Measurements from ENCODE around the gene ZNF532.
"Not testable (repeated sequence)": the region's sequence is repeated elsewhere in the genome, so short reads cannot be mapped to it uniquely, and the experiment has no call there.

ZNF532 gene

DNA sequence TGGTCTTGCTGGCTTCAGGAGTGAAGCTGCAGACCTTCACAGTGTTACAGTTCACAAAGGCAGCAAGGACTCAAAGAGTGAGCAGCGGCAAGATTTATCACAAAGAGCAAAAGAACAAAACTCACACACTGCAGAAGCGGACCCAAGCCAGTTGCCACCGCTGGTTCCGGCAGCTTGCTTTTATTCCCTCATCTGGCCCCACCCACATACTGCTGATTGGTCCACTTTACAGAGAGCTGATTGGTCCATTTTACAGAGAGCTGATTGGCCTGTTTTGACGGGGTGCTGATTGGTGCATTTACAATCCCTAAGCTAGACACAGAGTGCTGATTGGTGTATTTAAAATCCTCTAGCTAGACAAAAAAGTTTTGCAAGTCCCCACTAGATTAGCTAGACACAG, 37.2 kb upstream of the ZNF532 start:
- Histone ChIP-seq H3K36me3 (no peaks in the 10 kb centered on the region), H3K27me3 (no peaks in the 10 kb centered on the region)

DNA sequence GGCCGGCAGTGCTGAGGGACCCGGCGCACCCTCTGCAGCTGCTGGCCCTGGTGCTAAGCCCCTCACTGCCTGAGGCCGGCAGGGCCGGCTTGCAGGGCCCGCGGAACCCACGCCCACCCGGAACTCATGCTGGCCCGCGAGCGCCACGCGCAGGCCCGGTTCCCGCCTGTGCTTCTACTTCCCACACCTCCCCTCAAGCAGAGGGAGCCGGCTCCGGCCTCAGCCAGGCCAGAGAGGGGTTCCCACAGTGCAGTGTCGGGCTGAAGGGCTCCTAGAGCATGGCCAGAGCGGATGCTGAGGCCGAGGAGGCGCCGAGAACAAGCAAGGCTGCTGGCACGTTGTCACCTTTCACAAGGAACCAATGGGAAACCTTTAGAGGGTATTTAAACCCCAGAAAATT, 36.8 kb upstream of the ZNF532 start:
- no peaks in the 10 kb centered on the region for H3K27me3 ChIP-seq
- H3K4me1 ChIP-seq: no peaks in the 10 kb centered on the region
- DNase-seq: no peak
- no peaks in the 10 kb centered on the region for H3K36me3 ChIP-seq
- no peaks in the 10 kb centered on the region for H3K9me3 ChIP-seq
- TF ChIP-seq, protein P1, sequence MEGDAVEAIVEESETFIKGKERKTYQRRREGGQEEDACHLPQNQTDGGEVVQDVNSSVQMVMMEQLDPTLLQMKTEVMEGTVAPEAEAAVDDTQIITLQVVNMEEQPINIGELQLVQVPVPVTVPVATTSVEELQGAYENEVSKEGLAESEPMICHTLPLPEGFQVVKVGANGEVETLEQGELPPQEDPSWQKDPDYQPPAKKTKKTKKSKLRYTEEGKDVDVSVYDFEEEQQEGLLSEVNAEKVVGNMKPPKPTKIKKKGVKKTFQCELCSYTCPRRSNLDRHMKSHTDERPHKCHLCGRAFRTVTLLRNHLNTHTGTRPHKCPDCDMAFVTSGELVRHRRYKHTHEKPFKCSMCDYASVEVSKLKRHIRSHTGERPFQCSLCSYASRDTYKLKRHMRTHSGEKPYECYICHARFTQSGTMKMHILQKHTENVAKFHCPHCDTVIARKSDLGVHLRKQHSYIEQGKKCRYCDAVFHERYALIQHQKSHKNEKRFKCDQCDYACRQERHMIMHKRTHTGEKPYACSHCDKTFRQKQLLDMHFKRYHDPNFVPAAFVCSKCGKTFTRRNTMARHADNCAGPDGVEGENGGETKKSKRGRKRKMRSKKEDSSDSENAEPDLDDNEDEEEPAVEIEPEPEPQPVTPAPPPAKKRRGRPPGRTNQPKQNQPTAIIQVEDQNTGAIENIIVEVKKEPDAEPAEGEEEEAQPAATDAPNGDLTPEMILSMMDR (IDR thresholded peaks at IDR 0.05; ENCODE audit: low read depth, low read length): no peak
- no peak overlapping the region for H3K4me3 ChIP-seq (ENCODE audit: low read depth, low read length)

More for the DNA sequence above, 37.2 kb upstream of the ZNF532 start:
- DNase-seq: no peak
- no peak overlapping the region for H3K4me3 ChIP-seq (ENCODE audit: low read depth, low read length)
- H3K4me1 ChIP-seq: no peaks in the 10 kb centered on the region
- H3K9me3 ChIP-seq: no peaks in the 10 kb centered on the region
- TF ChIP-seq, protein P1 (IDR thresholded peaks at IDR 0.05; ENCODE audit: low read depth, low read length): no peak

GRCh38 chr18:58828399-58829121, 36.1 kb upstream of the ZNF532 start:
- H3K36me3 ChIP-seq: no peaks in the 10 kb centered on the region
- H3K4me3 ChIP-seq (ENCODE audit: low read depth, low read length): no peak overlapping the region
- H3K27me3 ChIP-seq: no peaks in the 10 kb centered on the region
- DNase-seq: no peak
- H3K9me3 ChIP-seq: no peaks in the 10 kb centered on the region
- no peaks in the 10 kb centered on the region for H3K4me1 ChIP-seq
- TF ChIP-seq, protein P1 (IDR thresholded peaks at IDR 0.05; ENCODE audit: low read depth, low read length): no peak

- TF ChIP-seq, protein P1 (IDR thresholded peaks at IDR 0.05; ENCODE audit: low read depth, low read length): no peak
- Histone ChIP-seq H3K4me1 (no peaks in the 10 kb centered on the region), H3K9me3 (no peaks in the 10 kb centered on the region), H3K4me3 (ENCODE audit: low read depth, low read length) (no peak overlapping the region), H3K27me3 (no peaks in the 10 kb centered on the region), H3K36me3 (no peaks in the 10 kb centered on the region)
- no peak for DNase-seq
Measured at GRCh38 chr18:58829263-58829662, 35.4 kb upstream of the ZNF532 start.

DNA sequence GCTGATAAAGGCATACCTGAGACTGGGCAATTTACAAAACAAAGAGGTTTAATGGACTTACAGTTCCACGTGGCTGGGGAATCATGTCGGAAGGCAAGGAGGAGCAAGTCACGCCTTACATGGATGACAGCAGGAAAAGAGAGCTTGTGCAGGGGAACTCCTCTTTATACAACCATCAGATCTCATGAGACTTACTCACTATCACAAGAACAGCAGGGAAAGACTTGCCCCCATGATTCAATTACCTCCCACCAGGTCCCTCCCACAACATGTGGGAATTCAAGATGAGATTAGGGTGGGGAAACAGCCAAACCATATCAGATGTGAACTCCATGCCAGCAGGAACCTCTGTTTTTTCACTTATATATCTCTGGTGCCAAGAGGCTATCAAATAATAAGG, 34.8 kb upstream of the ZNF532 start:
- not testable (repeated sequence) for H3K9me3 ChIP-seq; H3K4me3 ChIP-seq (ENCODE audit: low read depth, low read length); H3K4me1 ChIP-seq; H3K36me3 ChIP-seq; H3K27me3 ChIP-seq
- DNase-seq: peak; percentile 10

DNA sequence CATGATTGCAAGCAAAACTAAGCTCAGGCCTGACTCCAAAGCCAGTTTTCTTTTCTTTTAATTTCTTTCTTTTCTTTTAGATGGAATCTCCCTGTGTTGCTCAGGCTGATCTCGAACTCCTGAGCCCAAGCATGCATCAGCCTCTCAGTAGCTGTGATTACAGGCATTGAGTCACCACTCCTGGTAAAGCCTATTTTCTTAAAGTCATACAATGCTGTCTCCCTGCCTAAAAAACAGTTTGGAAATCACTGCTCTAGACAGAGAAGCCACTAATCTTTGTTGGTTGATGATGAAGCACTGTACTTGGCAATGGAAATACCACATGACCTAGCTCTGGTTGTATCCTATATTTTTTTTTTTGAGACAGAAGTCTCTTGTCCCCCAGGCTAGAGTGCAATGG, 33.1 kb upstream of the ZNF532 start:
- Histone ChIP-seq H3K4me1 (no peaks in the 10 kb centered on the region), H3K36me3 (no peaks in the 10 kb centered on the region), H3K4me3 (ENCODE audit: low read depth, low read length) (no peak overlapping the region), H3K27me3 (no peaks in the 10 kb centered on the region), H3K9me3 (no peaks in the 10 kb centered on the region)
- TF ChIP-seq, protein P1 (IDR thresholded peaks at IDR 0.05; ENCODE audit: low read depth, low read length): no peak
- DNase-seq: no peak

Data from BE2C (cell line).